ENCODE results near the gene PATL1.

PATL1 gene

DNA sequence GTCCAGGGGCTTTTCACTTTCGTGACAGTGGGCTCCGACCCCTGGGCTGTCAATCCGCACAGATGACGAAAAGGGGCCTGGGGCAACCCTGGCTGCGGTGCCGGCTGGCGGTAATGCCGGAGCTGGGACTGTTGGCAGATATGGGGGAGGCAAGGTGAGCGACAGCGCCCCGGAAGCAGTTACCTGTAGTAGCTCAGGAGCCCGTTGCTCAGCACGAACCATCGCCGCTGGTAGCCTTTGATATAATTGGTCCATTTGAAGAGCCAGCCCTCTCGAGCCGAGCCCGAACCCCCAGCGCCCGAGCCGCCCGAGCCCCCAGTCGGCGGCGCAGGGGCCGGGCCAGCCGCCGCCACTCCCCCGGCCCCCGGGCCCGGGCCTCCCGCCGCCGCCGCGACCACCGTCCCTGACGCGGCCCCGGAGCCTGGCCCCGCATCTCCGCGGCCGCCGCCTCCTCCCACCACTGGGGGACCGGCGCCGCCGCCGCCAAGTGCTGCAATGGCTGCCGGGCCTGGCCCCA lies 53.7 kb downstream of the PATL1 start:
- DNase-seq (ENCODE audit: low spot score): no peak

DNA sequence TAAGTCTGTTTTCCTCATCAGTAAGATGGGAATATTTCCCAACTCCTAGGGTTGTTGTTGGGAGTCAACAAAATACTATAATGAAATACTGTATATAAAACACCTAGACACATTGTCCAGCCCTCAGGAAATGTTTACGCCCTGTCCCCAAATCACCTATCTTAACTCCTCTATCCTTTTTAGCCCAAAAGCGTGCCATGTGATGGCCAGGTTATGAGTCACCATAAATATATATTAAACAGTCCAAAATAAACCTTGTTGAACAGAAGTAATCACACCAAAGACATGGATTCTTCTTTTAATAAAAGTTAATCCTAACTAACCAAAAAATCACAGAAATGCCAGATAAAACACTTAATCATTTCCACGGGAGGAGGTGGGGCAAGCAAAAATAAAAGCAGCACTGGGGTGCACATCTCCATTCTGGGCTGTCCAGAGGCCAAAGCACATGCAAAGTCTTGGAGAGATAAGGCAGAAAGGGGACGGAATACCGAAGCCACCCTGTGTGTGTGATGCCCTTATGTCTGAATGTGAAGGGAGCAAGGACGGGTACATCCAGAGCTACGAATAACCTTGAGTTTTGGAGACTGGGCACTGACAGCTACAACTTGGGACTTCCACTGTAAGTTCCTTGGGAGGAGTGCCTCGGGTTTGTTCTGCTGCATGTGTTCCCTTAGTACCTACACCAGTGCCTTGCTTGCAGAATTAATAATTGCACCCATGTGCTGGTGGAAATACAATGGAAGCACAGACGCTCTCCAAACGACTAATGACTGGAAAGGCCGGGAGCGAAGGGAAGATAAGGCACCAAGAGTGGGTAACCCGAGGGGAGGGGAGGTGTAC lies 54.3 kb downstream of the PATL1 start:
- DNase-seq (ENCODE audit: low spot score): no peak

DNA sequence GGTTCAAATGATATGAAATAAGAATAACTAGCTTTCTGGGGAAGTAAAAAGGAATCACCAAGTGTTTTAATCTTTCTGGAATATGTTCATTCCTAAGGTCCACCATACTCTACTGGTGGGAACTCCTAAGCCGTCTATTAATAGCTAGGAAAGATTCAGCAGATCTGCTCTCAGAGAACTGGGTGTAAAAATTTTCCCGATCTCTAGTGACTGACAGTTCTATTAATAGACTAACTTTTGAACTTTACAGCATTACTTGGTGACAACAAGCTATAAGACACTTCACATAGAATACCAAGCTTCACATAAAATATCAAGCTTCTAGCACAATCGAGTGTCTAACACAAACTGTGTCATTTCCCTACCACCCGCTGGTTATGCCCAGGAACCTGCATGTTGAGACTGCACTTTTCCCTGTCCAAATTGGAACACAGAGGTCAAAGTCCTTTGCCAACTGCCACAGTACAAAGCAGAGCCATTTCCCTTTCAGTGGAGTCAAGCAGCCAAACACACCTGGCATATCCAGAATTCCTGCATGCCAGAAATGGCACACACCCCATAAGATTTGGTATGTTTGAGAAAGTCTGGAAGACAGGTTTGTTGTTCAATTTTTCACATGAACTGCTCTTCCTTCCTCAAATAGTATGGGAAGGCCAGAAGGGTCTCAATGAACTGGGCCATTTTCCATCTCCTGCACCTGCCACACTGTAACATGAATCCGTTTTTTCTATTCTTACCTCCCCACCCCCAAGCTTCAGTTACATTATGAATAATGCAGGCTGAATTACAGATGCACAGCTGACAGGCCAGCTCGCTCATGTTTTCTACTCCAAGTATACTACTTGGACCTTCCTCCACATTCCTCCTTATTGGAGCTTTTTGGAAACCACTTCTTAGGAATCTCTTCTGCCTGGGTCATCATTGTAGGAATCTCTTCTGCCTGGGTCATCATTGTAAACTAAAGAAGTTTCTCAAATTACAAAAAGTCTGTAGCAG lies 57.0 kb downstream of the PATL1 start:
- DNase-seq (ENCODE audit: low spot score): no peak

DNA sequence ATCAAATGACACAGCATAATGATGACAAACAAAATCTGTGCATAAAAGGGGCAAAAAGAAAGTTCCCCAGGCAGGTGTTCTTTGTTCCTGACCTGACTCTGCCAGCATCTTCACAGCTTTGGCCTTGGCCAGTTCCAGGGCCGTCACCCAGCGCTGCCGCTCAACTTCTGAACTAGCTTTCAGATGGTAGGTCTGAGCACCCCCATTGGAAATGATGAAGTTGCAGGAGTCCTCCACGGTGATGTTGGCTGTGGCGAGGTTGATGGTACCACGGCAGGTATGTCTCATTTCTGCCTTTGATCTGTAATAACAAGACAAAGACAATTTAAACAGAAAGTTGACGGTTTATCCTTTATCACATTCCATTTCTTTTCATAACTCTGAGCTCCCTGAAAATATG lies 58.5 kb downstream of the PATL1 start:
- DNase-seq (ENCODE audit: low spot score): no peak

DNA sequence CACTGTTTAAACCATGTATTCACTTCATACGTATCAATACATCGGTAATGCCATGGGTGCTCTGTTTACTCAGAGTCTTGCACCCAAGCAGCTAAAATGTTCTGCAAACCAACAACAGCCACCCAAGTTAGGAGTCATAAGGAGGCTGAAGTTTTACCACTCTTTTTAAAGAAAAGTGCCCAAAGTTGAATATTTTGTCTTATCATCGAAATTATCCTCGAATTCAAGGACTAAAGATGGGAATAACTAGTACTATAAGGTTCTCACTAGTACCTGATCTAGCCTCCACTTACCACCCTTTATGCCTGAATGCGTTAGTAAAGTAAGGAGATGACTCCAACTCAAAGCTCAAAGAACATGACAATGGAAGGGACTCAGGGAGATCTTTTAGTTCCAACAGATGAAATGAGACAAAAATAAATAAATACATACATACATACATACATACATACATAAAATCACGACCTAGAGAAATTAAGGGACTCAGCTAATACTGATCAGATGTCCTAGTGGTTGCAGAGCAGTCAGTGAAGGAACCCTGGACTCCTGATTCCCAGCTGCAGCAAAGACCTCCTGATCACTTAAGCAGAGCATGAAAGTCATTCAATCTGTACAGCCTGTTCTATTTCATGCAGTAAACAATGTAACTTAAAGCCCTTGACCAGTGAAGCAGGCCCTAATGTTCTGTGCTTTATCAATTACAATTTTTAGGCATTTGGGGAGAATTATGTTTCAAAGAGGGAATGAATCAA lies 61.0 kb downstream of the PATL1 start:
- no peak for DNase-seq (ENCODE audit: low spot score)

DNA sequence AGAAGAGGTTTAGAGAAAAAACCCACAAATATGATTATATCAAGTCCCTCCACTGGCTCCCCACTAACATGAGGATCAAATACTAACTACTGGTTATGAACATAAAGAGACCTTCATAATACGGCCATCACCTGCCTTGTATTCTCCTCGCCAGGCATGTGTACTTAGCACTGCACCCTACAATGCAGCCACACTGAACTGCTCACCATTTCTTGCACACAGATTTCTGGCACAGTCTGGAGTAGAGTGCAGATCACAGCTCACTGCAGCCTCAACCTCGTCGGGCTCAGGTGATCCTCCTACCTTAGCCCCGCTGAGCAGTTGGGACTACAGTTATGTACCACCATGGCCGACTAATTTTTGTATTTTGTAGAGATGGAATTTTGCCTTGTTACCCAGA lies 66.4 kb downstream of the PATL1 start:
- no peak for DNase-seq (ENCODE audit: low spot score)

DNA sequence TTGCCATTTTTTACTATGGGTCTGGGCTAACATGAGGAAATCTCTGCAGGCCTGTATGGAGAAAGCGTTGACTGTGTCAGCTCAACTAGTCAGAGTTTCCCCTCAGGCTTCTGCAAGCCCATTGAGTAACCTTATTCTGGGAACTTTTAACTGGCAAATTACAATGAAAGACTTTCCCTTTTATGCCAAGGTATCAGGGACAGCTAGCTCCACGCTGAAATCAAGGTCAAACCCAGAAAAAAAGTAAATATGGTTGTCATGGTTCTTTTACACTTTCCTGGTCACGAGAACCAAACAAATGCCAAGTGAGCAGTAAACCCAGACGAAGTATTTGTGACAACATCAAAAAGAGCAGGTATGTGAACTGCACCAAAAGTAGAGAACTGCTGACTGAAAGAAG lies 67.0 kb downstream of the PATL1 start:
- DNase-seq (ENCODE audit: low spot score): no peak

DNA sequence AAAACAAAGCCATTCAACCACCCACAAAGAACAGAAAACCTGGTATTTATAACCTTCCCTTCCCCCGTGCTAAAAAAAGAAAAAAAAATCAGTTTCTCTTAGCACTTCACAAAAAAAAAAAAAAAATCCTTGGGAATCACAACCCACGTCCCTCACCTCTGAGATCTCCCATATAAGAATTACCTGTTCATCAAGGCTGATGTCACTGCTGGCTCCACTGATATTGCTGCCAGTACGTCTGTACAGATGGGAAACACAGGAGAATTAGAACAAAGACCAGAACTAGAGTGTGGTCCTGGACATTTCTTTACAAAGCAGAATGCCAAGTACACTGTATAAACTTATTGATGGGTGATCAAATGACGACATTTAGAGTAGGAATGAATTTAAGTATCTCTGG lies 68.2 kb downstream of the PATL1 start:
- DNase-seq (ENCODE audit: low spot score): no peak

DNA sequence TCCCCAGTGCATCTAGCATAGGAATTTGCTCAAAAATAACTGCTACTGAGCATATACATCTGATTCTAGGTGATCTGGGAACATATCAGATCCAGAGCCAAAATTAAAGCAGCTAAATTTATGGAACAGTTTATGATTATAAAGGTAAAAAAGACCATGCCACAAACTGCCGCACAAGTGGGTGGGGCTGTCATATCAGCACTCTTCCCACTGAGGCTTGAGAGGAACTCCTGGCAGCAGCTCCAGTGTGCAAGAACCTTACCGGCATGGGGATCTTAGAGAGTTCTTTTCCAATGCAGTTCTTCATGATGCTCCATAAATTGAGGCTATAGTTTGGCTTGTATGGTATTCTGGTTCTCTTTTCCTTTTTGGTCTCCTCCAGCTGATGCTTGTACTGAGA lies 68.6 kb downstream of the PATL1 start:
- no peak for DNase-seq (ENCODE audit: low spot score)

DNA sequence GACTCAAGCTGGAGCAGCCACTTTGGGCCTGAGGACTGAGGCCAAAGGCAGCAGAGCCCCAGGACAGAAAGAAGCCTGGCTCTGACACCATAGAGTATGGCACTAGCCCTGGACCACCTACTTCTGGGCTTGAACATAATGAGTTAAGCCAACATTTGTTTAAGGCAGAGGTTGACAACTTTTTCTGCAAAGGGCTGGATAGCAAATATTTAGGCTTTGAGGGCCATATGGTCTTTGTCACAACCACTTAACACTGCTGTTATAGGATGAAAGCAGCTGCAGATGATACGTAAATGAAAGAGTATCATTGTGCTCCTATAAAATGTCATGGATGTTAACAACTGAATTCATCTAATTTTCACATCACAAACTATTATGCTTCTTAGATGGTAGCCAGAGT lies 69.9 kb downstream of the PATL1 start:
- DNase-seq (ENCODE audit: low spot score): no peak

Data from D341Med (cell line).